Suprapubic skin (tissue), 4 donors: ENCODE results near the gene VPS33B.

ENCODE experiments used
- CTCF ChIP-seq, 2 donors: fragments of 200-600 bp in 1 of 2; fragments of 450-650 bp in 1 of 2; sonication (generic) in 1 of 2; IDR thresholded peaks; one replicate each; pipeline ENCODE4 v1.5.1; 2016 to 2019; ENCODE audit warnings: antibody characterized with exemption in 2 of 2, mild to moderate bottlenecking in 1 of 2, moderate library complexity in 1 of 2
- POLR2A ChIP-seq, 2 donors: fragments of 450-650 bp; IDR thresholded peaks; one replicate each; pipeline ENCODE4 v1.6.1; 2017; ENCODE audit warnings: antibody characterized with exemption in 2 of 2, mild to moderate bottlenecking in 2 of 2, moderate library complexity in 2 of 2
- POLR2AphosphoS5 ChIP-seq, 3 donors: sonication (generic); formaldehyde crosslinking; IDR thresholded peaks; one replicate each; pipeline ENCODE4 v1.6.1; 2017; ENCODE audit warnings: antibody characterized with exemption in 3 of 3

DNA sequence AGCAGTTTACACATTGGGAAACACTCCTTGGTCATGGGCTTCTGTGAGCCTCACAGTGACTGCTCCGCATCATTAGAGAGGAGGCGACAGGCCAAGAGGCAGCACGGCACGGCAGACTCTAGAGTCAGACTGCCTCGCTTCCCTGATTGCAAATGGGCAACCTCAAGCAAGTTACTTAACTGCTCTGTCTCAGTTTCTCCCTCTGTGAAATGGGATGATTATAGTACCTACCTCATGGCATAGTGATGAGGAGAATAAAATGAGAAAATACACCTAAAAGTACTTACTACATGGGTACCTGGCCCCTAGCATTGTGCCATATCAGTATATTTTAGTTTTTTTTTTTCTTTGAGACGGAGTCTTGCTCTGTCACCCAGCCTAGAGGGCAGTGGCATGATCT, 71.7 kb downstream of the VPS33B start:
- TF ChIP-seq CTCF (IDR thresholded peaks at IDR 0.05) = no peak
- TF ChIP-seq POLR2A (IDR thresholded peaks at IDR 0.05) = no peak
- TF ChIP-seq POLR2AphosphoS5 (IDR thresholded peaks at IDR 0.05) = no peak
